Measurements from ENCODE around the gene FBXW11.
"Not testable (repeated sequence)": the region's sequence is repeated elsewhere in the genome, so short reads cannot be mapped to it uniquely, and the experiment has no call there.

Gene FBXW11

GRCh38 chr5:171946000-171946781, 60.2 kb downstream of the FBXW11 start:
- DNase-seq, result no peak

- no peak for DNase-seq
Observed at GRCh38 chr5:171945476-171945875, 61.0 kb downstream of the FBXW11 start.

GRCh38 chr5:171945066-171945465, 61.4 kb downstream of the FBXW11 start:
- peak; percentile 55 for DNase-seq

- not testable (repeated sequence) for DNase-seq
Observed at GRCh38 chr5:171942112-171942516, 64.3 kb downstream of the FBXW11 start.

GRCh38 chr5:171941675-171942074, 64.8 kb downstream of the FBXW11 start:
- not testable (repeated sequence) for DNase-seq

GRCh38 chr5:171941275-171941674, 65.2 kb downstream of the FBXW11 start:
- DNase-seq, result not testable (repeated sequence)

- no peak for DNase-seq
Observed at GRCh38 chr5:171939951-171940350, 66.5 kb downstream of the FBXW11 start.

- DNase-seq, result no peak
Observed at GRCh38 chr5:171938358-171938757, 68.1 kb downstream of the FBXW11 start.

GRCh38 chr5:171937351-171937750, 69.1 kb downstream of the FBXW11 start:
- DNase-seq, result no peak

- no peak for DNase-seq
Observed at GRCh38 chr5:171934586-171934985, 71.9 kb downstream of the FBXW11 start.

- peak; percentile 25 for DNase-seq
Observed at GRCh38 chr5:171931163-171931562, 75.3 kb downstream of the FBXW11 start.

- DNase-seq, result peak; percentile 35
Observed at GRCh38 chr5:171927345-171927941, 79.0 kb downstream of the FBXW11 start.

- no peak for DNase-seq
Observed at GRCh38 chr5:171926311-171926710, 80.1 kb downstream of the FBXW11 start.

GRCh38 chr5:171924493-171925122, 81.8 kb downstream of the FBXW11 start:
- no peak for DNase-seq

GRCh38 chr5:171920765-171921391, 85.6 kb downstream of the FBXW11 start:
- DNase-seq, result no peak

GRCh38 chr5:171915700-171916099, 90.7 kb downstream of the FBXW11 start:
- DNase-seq, result not testable (repeated sequence)

GRCh38 chr5:171914726-171915338, 91.6 kb downstream of the FBXW11 start:
- no peak for DNase-seq

GRCh38 chr5:171913987-171914273, 92.5 kb downstream of the FBXW11 start:
- no peak for DNase-seq

GRCh38 chr5:171911152-171911551, 95.3 kb downstream of the FBXW11 start:
- no peak for DNase-seq

- no peak for DNase-seq
Observed at GRCh38 chr5:171908638-171909037, 97.8 kb downstream of the FBXW11 start.

GRCh38 chr5:171907725-171908343, 98.6 kb downstream of the FBXW11 start:
- DNase-seq, result peak; percentile 78

GRCh38 chr5:171906703-171907590, 99.5 kb downstream of the FBXW11 start:
- DNase-seq, result no peak
